Activated T-helper 1 cell treated with Interleukin-2 at 50 U/mL for 16 hours (primary cell): ENCODE measurements around the gene MIER2.
"Not testable (repeated sequence)": the region's sequence is repeated elsewhere in the genome, so short reads cannot be mapped to it uniquely, and the experiment has no call there.

Source experiments
- DNase-seq: peaks from one replicate; pipeline ENCODE4 v3.0.0-alpha.2; 2020; ENCODE audit warnings: low read depth

MIER2 gene, protein sequence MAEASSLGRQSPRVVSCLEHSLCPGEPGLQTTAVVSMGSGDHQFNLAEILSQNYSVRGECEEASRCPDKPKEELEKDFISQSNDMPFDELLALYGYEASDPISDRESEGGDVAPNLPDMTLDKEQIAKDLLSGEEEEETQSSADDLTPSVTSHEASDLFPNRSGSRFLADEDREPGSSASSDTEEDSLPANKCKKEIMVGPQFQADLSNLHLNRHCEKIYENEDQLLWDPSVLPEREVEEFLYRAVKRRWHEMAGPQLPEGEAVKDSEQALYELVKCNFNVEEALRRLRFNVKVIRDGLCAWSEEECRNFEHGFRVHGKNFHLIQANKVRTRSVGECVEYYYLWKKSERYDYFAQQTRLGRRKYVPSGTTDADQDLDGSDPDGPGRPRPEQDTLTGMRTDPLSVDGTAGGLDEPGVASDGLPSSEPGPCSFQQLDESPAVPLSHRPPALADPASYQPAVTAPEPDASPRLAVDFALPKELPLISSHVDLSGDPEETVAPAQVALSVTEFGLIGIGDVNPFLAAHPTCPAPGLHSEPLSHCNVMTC

DNA sequence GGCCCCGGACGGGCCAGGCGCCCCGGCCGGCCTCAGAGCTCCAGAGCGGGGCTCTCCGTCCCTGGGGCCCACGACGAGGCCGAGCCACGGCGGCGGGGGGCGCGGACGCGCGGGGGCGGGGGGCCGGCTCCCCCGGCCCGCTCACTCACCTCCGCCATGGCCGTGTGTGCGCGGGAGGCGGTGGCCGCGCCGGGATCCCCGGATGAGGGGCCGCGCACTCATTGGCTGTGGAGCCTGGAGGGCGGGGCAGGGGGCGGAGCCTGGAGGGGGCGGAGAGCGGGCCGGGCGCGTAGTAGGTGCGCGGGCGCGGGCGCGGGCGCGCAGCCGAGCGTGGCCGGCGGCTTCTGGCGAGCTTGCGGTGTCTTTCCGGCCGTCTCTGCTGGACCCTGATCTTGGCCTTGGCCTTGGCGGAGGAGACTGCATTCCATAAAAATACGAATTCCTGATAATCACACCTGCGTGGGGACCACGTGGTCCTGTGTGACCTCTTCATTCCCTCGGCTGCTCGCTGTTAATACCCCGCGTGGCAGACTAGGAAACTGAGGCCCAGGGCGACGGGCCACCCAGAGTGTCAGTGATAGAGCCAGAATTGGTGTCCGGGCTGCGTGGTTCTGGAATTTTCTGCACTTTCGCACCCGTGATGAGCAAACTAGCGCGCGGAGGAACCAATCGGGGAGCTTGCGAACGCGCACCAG lies at the start of gene MIER2:
MIER2 (minus strand) TSS at position 172 of the 695 bp plus-strand sequence; CDS start at position 158, 14 bp downstream.
- peak; percentile 87 for DNase-seq

GRCh38 chr19:393560-393959 lies 49.0 kb upstream of the MIER2 start:
- not testable (repeated sequence) for DNase-seq

DNA sequence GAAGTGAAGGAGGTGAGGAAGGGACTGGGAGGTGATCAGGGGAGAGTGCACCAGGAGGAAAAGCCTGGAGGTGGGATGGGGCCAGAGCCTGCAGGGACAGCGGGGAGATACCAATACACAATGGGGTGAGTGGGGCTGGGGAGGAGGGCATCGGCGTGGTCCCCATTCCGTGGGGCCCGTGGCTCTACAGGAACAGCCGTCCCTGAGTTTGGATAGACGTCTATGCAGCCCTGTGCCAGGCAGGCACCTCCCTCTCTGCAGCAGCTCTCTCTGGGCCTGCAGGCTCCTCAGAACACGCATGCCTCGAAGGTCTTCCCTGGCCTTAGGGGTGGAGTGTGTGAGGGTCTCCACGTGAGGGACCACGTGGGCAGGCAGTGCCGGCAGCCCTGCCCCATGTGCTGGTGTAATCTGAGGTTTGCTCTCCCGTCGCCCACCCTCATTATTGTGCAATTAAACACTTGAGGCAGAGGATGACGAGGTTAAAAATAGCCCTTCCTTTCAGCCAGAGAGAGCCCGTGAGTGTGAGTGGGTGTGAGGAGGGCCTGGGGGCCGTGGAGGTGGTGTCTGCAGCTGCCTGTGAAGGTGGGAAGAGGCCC lies 47.9 kb upstream of the MIER2 start:
- DNase-seq, result no peak

DNA sequence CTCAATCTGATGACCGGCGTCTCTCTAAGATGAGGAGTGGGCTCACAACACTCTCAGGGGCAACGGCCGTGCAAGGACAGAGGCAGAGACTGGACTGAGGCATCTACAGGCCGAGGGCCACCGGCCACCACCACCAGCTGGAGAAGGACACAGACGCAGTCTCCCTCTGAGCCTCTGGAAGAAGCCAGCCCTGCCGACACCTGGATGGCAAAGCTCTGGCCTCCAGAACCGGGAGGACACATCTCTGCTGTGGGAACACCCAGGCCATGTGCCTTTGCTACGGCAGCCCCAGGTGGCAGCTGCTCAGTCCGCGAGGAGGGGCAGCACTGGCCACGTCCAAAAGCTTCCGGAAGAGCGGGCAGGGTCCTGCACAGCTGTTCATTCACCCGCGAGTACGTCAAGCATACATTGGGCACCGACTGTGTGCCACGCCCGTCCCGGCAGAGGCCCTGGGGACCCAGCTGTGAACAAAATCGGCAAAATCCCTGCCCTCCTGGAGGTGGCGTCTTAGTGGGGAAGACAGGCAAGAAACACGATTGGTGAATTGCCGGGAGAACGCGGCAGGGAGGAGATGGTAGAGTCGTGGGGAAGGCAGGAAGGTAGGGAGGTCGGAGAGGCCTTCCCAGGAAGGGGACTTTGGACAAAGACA lies 47.3 kb upstream of the MIER2 start:
- DNase-seq, result no peak

DNA sequence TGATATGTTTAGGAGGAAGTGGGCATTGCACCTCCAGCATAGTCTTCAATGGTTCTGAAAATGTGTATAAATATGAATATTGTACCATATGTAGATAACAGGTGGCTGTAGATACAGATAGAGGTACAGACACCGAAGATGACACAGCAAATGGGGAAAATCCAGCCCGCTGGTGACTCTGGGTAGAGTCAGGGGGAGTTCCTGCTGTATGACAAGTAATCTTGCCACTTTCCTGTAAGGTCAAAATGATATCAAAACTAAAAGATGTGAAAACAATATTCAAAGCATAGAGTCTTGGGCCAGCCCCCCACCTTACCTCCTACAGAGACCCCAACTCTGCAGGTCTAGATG lies 46.6 kb upstream of the MIER2 start:
- DNase-seq, result no peak

- DNase-seq, result no peak
Measured at GRCh38 chr19:390386-391206, 46.0 kb upstream of the MIER2 start.

GRCh38 chr19:389935-390289 lies 45.3 kb upstream of the MIER2 start:
- DNase-seq, result no peak

DNA sequence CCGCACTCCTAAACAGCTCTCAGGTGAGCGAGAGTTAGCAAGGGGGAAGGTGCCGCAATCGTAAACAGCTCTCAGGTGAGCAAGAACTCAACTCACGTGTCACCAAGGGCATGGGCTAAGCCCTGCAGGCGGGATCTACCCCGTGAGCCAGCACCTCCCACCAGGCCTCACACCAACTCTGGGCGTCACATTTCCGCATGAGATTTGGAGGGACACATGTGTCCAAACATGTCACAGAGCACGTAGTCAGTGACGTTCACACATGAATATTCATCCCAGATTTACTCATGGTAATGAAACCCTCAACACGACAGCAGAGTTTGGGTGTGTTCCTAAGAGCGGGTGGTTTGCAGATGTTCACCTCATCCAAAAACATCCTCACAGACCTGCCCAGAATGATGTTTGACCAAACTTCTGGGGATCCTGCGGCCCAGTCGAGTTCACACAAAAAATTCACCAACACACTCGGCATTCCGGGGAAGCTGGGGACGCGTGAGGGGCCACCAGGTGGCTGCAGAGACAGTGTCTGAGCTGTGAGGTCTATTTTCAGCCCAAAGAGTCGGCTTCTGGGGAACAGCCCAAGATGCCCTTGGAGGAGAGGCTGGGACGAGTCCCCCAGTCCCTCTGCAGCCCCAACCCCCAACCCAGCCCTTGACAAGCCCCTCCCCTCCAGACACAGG lies 44.8 kb upstream of the MIER2 start:
- no peak for DNase-seq

DNA sequence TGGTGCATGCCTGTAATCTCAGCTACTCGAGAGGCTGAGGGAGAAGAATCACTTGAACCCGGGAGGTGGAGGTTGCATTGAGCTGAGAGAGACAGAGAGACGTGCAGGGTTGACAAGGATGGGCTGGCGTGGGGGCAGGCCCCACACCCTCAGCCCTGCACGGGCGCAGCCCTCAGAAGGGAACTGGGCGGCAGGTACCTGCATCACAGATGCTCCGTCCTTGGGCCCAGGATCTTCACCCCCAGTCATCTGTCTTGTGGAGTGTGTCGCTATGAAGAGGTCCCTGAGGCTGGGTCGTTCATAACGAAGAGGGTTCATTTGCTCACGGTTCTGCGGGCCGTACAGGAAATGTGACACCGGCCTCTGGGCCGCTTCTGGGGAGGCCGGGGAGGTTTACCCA lies 44.1 kb upstream of the MIER2 start:
- no peak for DNase-seq

DNA sequence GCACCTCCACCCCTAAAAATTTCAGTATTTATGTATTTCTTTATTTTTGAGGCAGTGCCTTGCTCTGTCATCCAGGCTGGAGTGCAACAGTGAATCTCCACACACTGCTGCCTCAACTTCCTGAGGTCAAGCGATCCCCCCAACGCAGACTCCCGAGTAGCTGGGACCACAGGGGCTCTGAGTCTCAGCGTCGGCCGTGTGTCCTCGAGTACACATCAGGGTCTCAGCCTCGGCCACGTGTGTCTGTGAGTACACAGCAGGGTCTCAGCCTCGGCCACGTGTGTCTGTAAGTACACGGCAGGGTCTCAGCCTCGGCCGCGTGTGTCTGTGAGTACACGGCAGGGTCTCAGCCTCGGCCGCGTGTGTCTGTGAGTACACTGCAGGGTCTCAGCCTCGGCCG lies 43.2 kb upstream of the MIER2 start:
- no peak for DNase-seq

GRCh38 chr19:386632-387301 lies 42.2 kb upstream of the MIER2 start:
- DNase-seq, result not testable (repeated sequence)

DNA sequence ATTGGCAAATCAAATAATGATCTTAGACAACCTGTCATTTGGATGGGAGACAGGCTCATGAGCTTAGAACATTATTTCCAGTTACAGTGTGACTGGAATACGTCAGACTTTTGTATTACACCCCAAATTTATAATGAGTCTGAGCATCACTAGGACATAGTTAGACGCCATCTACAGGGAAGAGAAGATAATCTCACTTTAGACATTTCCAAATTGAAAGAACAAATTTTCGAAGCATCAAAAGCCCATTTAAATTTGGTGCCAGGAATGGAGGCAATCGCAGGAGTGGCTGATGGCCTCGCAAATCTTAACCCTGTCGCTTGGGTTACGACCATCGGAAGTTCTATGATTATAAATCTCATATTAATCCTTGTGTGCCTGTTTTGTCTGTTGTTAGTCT lies 41.6 kb upstream of the MIER2 start:
- not testable (repeated sequence) for DNase-seq

DNA sequence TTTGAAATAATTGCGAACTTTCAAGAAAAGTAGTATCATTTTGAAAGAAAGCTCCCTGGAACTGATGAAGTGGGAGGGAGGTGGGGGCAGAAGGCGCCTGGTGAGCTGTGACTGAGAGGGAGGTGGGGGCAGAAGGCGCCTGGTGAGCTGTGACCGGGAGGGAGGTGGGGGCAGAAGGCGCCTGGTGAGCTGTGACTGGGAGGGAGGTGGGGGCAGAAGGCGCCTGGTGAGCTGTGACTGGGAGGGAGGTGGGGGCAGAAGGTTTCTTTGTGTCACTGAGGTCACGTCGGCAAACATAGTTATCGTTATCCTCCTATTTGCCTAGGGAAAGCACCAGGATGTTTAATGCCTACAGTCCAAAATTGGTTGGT lies 40.2 kb upstream of the MIER2 start:
- DNase-seq, result no peak

- no peak for DNase-seq
Measured at GRCh38 chr19:383922-384798, 39.6 kb upstream of the MIER2 start.

- DNase-seq, result no peak
Measured at GRCh38 chr19:383040-383439, 38.4 kb upstream of the MIER2 start.

GRCh38 chr19:382578-382977 lies 38.0 kb upstream of the MIER2 start:
- not testable (repeated sequence) for DNase-seq

- DNase-seq, result not testable (repeated sequence)
Measured at GRCh38 chr19:381901-382300, 37.3 kb upstream of the MIER2 start.

DNA sequence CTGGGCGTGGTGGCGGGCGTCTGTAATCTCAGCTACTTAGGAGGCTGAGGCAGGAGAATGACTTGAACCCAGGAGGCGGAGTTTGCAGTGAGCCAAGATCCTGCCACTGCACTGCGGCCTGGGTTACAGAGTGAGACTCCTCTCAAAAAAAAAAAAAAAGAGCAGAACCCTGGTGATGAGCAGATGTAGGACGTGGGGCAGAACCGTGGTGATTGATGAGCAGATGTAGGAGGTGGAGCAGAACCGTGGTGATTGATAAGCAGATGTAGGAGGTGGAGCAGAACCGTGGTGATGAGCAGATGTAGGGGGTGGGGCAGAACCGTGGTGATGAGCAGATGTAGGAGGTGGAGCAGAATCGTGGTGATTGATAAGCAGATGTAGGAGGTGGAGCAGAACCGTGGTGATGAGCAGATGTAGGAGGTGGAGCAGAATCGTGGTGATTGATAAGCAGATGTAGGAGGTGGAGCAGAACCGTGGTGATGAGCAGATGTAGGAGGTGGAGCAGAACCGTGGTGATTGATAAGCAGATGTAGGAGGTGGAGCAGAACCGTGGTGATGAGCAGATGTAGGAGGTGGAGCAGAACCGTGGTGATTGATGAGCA lies 36.1 kb upstream of the MIER2 start:
- DNase-seq, result not testable (repeated sequence)

DNA sequence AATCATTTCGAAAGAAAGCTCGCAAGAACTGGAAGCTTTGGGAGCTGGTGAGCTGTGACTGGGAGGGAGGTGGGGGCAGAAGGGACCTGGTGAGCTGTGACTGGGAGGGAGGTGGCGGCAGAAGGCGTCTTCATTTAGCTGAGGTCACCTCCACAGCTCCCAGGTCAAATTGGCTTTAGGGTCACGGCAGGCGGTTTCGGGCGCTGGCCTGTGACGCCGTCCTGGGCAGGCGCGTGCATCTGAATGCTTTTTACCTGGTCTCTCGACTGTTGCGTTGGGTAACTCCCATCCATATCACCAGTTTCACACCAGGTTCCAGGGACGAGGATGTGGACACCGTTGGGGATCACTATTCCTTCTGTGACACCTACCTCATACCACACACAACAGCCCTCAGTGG lies 35.2 kb upstream of the MIER2 start:
- no peak for DNase-seq
